GM15510 (cell line): ENCODE results near the gene HS3ST3B1.

Source experiments
- POLR2A ChIP-seq: IDR thresholded peaks from 3 replicates; pipeline ENCODE4 v1.6.1; 2011; ENCODE audit warnings: borderline replicate concordance; ENCODE audit not compliant: insufficient read length; ENCODE audit errors: extremely low read depth

The HS3ST3B1 gene

GRCh38 chr17:14353861-14354474 lies 53.1 kb downstream of the HS3ST3B1 start:
- TF ChIP-seq POLR2A = no peak

- TF ChIP-seq POLR2A = no peak
Measured at GRCh38 chr17:14354807-14355206, 53.9 kb downstream of the HS3ST3B1 start.

GRCh38 chr17:14355556-14355955 lies 54.7 kb downstream of the HS3ST3B1 start:
- no peak for TF ChIP-seq POLR2A

GRCh38 chr17:14359163-14360020 lies 58.5 kb downstream of the HS3ST3B1 start:
- TF ChIP-seq POLR2A = no peak

DNA sequence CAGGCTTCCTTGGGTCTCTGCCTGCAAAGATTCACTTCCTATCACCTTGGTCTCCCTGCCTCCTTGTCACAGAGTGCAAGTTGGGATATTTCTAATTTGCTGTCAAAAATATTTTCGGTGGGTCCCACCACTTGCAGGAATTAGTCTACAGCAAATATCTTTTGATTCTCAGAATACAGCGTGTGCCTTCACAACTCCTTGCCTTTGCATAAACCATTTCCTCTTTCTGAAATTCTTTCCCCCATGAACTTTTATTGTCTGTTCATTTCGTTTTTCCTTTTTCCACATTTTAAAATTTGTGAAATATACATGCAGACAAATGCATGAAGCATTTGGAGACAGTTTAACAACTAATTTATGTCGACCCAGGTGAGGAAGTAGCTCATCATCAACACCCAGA lies 60.0 kb downstream of the HS3ST3B1 start:
- TF ChIP-seq POLR2A = no peak

GRCh38 chr17:14361470-14361869 lies 60.6 kb downstream of the HS3ST3B1 start:
- no peak for TF ChIP-seq POLR2A

DNA sequence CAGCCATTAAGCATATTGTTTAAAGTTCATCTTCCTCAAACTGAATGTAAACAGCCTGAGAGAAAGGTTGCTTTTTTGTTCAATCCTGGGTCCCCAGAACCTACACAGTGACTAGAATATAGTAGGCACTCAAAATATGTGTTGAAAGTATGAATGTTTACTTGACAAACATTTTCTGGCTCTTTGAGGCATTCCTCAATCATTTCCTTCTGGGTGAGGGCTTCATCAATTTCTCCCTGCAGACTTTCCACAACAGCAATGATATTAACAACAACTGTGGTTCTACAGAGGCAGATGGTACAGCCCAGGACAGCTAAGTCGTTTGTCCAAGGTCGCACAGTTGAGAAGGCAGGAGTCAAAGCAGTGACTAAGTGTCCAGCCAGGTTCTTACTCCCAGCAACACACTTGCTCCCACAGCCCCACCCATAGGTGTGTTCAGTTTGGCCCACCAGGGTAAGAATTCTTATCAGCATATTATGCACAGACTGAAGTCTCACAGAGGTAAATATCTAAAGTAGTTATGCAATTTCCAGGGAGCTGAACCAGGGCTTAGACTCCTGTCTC lies 61.1 kb downstream of the HS3ST3B1 start:
- no peak for TF ChIP-seq POLR2A

DNA sequence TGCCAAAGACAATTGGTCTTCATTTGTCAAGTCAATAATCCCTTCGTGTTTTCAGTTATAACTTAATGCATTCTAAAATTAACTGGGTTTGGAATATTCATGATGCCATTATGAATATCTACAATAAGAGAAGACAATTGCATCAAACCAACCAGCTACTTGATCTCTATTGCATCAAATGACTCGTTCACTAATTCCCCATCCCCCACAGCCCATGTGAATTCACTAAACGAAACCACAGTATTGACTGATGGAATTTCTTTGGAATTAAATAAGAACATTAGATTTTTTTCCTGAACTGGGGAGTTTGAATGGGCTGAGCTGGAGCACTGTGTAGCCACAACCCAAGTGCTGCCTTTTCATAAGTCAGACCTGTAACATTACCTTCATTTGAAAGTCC lies 65.3 kb downstream of the HS3ST3B1 start:
- TF ChIP-seq POLR2A = no peak

GRCh38 chr17:14372461-14372860 lies 71.6 kb downstream of the HS3ST3B1 start:
- no peak for TF ChIP-seq POLR2A

DNA sequence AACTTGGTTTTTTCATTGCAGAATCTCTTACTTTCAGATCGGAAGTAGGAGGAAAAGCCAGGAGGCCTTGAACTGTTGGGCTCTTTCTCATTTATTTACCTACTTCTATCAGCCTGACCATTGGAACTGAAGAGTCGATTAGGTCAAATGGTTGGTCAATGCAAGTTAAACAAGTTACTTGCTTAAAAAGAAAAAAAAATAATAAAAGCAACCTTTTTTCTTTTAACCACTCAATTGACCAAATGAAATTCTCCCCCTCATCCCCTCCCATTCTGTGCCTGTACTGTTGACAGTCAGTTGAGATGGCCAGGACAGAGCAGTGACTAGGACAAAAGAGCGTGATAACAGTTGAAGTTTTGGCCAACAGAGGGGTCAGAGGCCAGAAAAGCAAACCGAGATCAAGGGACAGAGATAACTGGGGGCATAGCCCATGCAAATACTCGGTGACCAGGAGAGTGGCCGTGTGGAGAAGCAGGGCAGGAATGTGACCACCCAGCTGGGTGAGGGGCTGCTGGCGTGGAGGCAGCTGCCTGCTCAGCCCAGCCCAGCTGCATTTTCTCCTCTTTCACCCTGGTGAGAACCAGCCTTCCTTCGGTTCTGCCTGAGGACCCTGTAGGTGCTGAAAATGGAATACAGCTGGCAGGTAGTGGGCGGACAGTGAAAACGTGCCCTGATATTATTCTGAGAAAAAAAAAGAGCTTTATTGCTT lies 72.2 kb downstream of the HS3ST3B1 start:
- no peak for TF ChIP-seq POLR2A

GRCh38 chr17:14373614-14374259 lies 72.9 kb downstream of the HS3ST3B1 start:
- no peak for TF ChIP-seq POLR2A

GRCh38 chr17:14374268-14374667 lies 73.4 kb downstream of the HS3ST3B1 start:
- no peak for TF ChIP-seq POLR2A

GRCh38 chr17:14376666-14377065 lies 75.8 kb downstream of the HS3ST3B1 start:
- TF ChIP-seq POLR2A = no peak

DNA sequence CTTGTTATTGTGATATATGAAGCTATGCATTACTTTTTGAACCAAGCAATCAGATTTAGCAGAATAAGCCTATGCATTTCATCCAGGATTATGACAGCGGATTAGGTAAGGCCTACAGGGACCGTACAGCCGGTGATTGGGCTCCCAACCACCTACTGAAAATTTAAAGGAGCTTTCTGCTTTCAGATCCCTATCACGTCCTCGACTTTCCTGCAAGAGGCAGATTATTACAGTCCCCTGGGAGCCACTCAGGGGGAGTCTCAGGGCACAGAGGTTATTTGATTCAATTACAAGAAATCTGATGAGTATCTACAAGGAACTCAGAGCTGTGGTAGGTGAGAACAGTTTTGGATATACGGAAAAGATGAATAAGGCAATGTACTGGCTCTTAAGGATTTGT lies 80.7 kb downstream of the HS3ST3B1 start:
- TF ChIP-seq POLR2A = no peak

DNA sequence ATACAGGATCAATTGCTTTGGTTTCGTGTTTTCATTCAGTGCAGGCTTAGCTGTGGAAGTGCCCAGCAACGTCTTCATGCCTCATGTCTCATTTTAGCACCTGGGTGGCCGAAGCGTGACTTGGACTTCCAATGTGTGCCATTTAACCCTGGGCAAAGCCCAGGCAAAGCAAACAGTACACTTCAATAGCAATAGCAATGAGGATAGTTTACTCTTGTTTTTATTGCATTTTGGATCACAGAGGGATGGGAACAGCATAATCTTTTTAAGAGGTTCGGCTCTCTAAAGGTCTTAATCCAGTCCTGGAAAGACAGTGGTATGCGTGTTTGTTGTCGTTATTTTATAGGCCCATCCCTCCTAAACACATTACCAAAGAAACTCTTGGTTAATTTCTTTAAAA lies 86.2 kb downstream of the HS3ST3B1 start:
- no peak for TF ChIP-seq POLR2A
